ENCODE measurements around the gene C12orf57.

GRCh38 chr12:6909421-6910145, 34.2 kb upstream of the C12orf57 start:
- TF ChIP-seq POU2F2 (IDR thresholded peaks at IDR 0.05; ENCODE audit: borderline replicate concordance, low read depth, low read length) = no peak
- no peak for TF ChIP-seq CTCF (IDR thresholded peaks at IDR 0.05 in 2 of 3, conservative IDR thresholded peaks at IDR 0.05 in 1 of 3; ENCODE audit: control insufficient read depth in 2 of 3, extremely low read depth in 1 of 3, insufficient read depth in 1 of 3, low read depth in 3 of 3, low read length in 3 of 3)
- no peak for TF ChIP-seq BHLHE40 (IDR thresholded peaks at IDR 0.05; ENCODE audit: borderline replicate concordance in 1 of 2, low read depth in 2 of 2, low read length in 1 of 2)
- no peak for TF ChIP-seq HDAC2 (IDR thresholded peaks at IDR 0.05)
- TF ChIP-seq POLR2AphosphoS5 (IDR thresholded peaks at IDR 0.05; ENCODE audit: low read length) = no peak
- TF ChIP-seq RAD21 (IDR thresholded peaks at IDR 0.05; ENCODE audit: insufficient read depth, low read depth, low read length) = no peak
- no peak for TF ChIP-seq EZH2 (IDR thresholded peaks at IDR 0.05; ENCODE audit: borderline replicate concordance, control insufficient read depth, low read depth, low read length)
- TF ChIP-seq FOS (IDR thresholded peaks at IDR 0.05; ENCODE audit: borderline replicate concordance, extremely low read depth, insufficient read length) = no peak
- TF ChIP-seq POLR2A (IDR thresholded peaks at IDR 0.05; ENCODE audit: low read depth, low read length) = no peak
- no peak for TF ChIP-seq CHD2 (IDR thresholded peaks at IDR 0.05; ENCODE audit: borderline replicate concordance, low read depth, low read length)
- TF ChIP-seq, protein P1, sequence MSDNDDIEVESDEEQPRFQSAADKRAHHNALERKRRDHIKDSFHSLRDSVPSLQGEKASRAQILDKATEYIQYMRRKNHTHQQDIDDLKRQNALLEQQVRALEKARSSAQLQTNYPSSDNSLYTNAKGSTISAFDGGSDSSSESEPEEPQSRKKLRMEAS (IDR thresholded peaks at IDR 0.05; ENCODE audit: low read depth, low read length) = no peak
- no peak for TF ChIP-seq SP1 (IDR thresholded peaks at IDR 0.05; ENCODE audit: low read depth, low read length)

Measured in GM12878 (cell line).